ENCODE results near the gene SLC39A11. TPM values are rescaled to one million over a fixed set of nuclear protein-coding genes. Genes with fewer than 3 reads are reported as not detected.

SLC39A11 gene
- total RNA-seq, 1 experiment from 2014 or later, result 46.4 TPM

DNA sequence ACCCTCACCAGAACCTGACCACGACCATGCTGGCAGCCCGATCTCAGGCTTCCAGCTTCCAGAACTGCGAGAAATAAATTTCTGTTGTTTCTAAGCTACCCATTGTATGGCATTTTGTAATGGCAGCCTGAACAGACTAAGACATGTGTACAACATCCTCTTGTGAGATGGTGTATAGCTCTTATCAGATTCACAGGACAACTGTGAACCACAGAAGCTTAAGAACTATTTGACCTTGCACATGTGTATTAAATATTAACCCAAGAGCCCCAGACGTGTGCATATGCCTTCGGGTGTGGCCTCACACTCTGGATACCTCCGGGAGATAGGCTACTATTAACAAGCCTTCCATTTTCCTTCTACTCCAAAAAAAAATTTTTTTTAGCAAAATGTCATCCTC lies 248.9 kb downstream of the SLC39A11 start:
- H3K27ac ChIP-seq (ENCODE audit: low read depth, low read length), result no peak overlapping the region
- H3K79me2 ChIP-seq (ENCODE audit: insufficient read depth, low read length), result no peaks in the 10 kb centered on the region
- no peak overlapping the region for H3K4me2 ChIP-seq (ENCODE audit: low read length)
- H3K9ac ChIP-seq (ENCODE audit: low read length), result no peak overlapping the region
- no peaks in the 10 kb centered on the region for H3K4me1 ChIP-seq (ENCODE audit: control insufficient read depth in 1 of 2, insufficient read depth in 2 of 2, low read length in 2 of 2)
- no peaks in the 10 kb centered on the region for H3K9me2 ChIP-seq (ENCODE audit: insufficient read depth)
- intact Hi-C loops (cut with micrococcal nuclease), result no loop called here
- DNase-seq (ENCODE audit: low read depth, low spot score) (no peak), ATAC-seq (no peak)
- H3K36me3 ChIP-seq (ENCODE audit: control insufficient read depth in 1 of 2, insufficient read depth in 2 of 2, low read length in 2 of 2), result no peaks in the 10 kb centered on the region
- H2AFZ ChIP-seq (ENCODE audit: low read depth, low read length, poor library complexity, severe bottlenecking), result no peak overlapping the region
- no peak overlapping the region for H3K4me3 ChIP-seq (replicated peaks in 1 of 2; ENCODE audit: low read depth in 1 of 2, low read length in 2 of 2)
- RAD21 ChIA-PET (ENCODE audit: low non-redundant PET in 1 of 2, low total read pairs in 2 of 2, uncharacterized antibody in 2 of 2, unreplicated experiment in 2 of 2), result no interaction called here
- POLR2A ChIA-PET, result interaction anchor here (0.6 kb wide), 1 partner anchor 131 kb away, joined by 3 read pairs; no protein-coding TSS in a partner anchor
- CTCF ChIA-PET, result no interaction called here
- no peaks in the 10 kb centered on the region for H3K27me3 ChIP-seq (ENCODE audit: insufficient read depth, low read length)
- no peaks in the 10 kb centered on the region; a peak in 2 of 4 replicates for H3K9me3 ChIP-seq (ENCODE audit: control insufficient read depth in 1 of 2, insufficient read depth in 1 of 2, low read depth in 1 of 2, low read length in 2 of 2)
- no peaks in the 10 kb centered on the region for H4K20me1 ChIP-seq (ENCODE audit: insufficient read depth)
- BruUV-seq (replicated peaks), result no TSS peak
- no peak for TF ChIP-seq TCF7L2 (IDR thresholded peaks at IDR 0.05; ENCODE audit: borderline replicate concordance, extremely low read depth, insufficient read depth, insufficient read length)
- TF ChIP-seq SRF (IDR thresholded peaks at IDR 0.05; ENCODE audit: low read depth), result no peak
- TF ChIP-seq, protein P1, sequence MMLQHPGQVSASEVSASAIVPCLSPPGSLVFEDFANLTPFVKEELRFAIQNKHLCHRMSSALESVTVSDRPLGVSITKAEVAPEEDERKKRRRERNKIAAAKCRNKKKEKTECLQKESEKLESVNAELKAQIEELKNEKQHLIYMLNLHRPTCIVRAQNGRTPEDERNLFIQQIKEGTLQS (IDR thresholded peaks at IDR 0.05), result no peak
- TF ChIP-seq, protein P2, sequence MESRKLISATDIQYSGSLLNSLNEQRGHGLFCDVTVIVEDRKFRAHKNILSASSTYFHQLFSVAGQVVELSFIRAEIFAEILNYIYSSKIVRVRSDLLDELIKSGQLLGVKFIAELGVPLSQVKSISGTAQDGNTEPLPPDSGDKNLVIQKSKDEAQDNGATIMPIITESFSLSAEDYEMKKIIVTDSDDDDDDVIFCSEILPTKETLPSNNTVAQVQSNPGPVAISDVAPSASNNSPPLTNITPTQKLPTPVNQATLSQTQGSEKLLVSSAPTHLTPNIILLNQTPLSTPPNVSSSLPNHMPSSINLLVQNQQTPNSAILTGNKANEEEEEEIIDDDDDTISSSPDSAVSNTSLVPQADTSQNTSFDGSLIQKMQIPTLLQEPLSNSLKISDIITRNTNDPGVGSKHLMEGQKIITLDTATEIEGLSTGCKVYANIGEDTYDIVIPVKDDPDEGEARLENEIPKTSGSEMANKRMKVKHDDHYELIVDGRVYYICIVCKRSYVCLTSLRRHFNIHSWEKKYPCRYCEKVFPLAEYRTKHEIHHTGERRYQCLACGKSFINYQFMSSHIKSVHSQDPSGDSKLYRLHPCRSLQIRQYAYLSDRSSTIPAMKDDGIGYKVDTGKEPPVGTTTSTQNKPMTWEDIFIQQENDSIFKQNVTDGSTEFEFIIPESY (IDR thresholded peaks at IDR 0.05; ENCODE audit: extremely low read depth, insufficient replicate concordance, low read length), result no peak
- TF ChIP-seq CEBPB (IDR thresholded peaks at IDR 0.05; ENCODE audit: low read depth), result no peak
- TF ChIP-seq RAD21 (IDR thresholded peaks at IDR 0.05; ENCODE audit: low read depth), result no peak
- TF ChIP-seq YY1 (IDR thresholded peaks at IDR 0.05; ENCODE audit: extremely low read depth, insufficient replicate concordance, low read depth, low read length), result no peak
- no peak for TF ChIP-seq JUND (IDR thresholded peaks at IDR 0.05)
- TF ChIP-seq, protein P3, sequence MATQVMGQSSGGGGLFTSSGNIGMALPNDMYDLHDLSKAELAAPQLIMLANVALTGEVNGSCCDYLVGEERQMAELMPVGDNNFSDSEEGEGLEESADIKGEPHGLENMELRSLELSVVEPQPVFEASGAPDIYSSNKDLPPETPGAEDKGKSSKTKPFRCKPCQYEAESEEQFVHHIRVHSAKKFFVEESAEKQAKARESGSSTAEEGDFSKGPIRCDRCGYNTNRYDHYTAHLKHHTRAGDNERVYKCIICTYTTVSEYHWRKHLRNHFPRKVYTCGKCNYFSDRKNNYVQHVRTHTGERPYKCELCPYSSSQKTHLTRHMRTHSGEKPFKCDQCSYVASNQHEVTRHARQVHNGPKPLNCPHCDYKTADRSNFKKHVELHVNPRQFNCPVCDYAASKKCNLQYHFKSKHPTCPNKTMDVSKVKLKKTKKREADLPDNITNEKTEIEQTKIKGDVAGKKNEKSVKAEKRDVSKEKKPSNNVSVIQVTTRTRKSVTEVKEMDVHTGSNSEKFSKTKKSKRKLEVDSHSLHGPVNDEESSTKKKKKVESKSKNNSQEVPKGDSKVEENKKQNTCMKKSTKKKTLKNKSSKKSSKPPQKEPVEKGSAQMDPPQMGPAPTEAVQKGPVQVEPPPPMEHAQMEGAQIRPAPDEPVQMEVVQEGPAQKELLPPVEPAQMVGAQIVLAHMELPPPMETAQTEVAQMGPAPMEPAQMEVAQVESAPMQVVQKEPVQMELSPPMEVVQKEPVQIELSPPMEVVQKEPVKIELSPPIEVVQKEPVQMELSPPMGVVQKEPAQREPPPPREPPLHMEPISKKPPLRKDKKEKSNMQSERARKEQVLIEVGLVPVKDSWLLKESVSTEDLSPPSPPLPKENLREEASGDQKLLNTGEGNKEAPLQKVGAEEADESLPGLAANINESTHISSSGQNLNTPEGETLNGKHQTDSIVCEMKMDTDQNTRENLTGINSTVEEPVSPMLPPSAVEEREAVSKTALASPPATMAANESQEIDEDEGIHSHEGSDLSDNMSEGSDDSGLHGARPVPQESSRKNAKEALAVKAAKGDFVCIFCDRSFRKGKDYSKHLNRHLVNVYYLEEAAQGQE (IDR thresholded peaks at IDR 0.05; ENCODE audit: low read depth), result no peak
- no peak for TF ChIP-seq EGR1 (IDR thresholded peaks at IDR 0.05; ENCODE audit: low read depth)
